OCI-M1 (cell line): ENCODE results near the gene OSTC.
"Not testable (repeated sequence)": the region's sequence is repeated elsewhere in the genome, so short reads cannot be mapped to it uniquely, and the experiment has no call there.

ENCODE experiments used
- DNase-seq: peaks from one replicate; lab custom pipeline; 2025; lab: John Stamatoyannopoulos, UW

The OSTC gene

DNA sequence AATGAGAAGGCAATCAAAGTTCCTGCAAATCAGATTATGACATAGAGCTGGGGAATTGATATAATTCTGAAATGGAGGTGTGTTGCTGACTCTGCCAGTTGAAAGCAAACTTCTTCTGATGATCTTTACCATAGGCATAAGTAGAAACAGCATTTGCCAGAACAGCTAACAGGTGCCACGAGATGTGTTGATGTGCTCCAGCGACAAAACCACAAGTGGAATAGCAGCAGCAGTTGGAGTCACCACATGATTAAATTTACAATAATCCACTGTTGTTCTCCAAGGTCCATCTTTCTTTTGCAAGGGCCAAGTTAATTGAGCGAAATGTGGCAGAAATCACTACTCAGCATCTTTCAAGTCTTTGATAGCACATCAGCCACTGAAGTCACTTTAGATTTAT, 3.7 kb upstream of the OSTC start:
- no peak for DNase-seq

DNA sequence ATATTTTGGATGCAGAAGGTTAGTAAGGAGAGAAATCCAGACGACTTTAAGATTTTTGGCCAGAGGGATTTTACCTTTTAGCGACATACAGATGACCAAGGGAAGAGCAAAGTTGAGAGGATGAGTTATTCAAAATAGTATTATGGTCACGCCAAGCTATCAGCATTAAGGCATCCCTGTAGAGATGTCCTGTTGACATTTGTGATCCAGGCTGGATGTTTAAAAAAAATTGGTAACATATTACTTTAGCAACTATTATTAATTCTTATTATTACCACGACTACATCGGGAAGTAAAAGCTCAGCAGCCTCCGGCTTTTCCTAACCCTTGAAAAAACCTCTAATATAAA, 562 bp upstream of the OSTC start:
- DNase-seq, result peak; percentile 57

DNA sequence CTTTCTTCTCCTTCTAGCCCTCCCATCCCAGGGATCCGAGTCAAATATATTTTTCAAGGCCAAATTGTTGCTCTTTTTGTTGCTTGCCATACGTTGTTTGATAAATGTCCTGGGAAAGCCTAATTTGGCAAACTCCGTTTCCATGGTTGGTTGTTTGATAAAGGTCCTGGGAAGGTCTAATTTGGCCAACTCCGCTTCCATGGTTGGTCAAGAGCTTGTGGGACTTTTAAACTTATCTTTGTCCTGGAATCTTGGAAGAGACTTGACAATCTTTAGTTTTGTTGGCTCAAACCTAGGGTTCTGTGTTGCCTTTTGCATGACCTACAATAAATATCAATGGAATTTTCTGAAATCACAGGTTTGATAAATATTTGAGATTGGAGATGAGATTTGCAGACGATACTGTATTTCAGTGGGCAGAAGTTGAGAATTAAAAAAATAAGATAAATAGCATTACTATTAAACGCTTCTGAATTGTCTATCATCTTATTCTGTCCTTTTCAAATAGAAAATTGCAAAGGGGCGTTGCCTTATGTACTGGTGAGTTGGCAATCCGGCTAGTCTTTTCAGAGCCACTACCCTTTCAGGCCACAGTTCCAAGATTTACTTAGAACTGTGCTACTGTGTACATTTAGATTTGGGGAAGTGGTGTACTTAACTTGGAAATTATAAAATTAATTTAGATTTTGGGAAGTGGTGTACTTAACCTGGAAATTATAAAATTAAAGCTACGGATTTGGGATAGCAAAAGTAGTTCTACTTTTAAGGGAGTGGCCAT, 804 bp downstream of the OSTC start:
- DNase-seq, result peak; percentile 75

DNA sequence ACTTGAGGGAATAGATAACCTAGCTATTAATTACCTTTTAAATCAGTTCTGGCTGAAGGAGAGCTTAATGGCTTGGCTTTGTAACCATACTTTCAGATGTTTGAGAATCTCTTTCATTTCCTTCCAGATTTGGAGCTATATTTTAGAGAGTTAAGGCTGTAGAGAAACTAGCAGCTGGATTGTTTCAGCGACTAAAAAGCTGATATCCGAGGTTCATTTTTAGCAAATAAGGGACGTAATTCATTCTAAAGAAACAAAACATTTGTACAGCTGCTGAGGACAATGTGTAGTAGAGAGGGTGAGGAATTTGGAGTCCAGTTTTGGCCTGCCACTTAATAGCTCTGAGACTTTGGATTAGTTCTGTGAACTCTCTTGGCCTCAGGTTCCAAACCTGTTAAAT, 12.2 kb downstream of the OSTC start:
- DNase-seq, result no peak

DNA sequence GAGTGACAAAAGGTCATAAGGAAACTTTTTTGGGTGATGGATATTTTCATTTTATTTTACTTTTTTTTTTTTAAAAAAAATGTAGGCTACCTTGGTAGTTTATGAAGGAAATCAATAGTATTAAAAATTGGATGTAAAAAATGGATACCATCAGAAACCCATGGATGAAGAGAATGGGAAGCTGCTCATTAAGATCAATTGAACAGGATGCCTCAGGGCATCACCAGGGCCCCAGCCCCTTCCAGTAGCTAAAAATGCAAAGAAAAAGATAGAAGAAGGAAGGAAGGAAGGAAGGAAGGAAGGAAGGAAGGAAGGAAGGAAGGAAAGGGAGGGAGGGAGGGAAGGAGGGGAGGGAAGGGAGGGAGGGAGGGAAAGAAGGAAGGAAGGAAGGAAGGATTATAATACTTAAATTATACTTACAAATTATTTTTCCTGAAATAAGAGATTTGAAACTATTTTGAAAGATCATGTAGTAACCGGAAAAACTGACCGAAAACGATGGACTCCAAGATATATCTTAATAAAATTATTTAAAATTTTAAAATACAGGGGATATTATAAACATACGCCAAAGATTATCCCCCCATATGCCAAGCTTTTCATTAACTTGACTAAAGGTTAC, 24.1 kb downstream of the OSTC start:
- DNase-seq, result no peak

DNA sequence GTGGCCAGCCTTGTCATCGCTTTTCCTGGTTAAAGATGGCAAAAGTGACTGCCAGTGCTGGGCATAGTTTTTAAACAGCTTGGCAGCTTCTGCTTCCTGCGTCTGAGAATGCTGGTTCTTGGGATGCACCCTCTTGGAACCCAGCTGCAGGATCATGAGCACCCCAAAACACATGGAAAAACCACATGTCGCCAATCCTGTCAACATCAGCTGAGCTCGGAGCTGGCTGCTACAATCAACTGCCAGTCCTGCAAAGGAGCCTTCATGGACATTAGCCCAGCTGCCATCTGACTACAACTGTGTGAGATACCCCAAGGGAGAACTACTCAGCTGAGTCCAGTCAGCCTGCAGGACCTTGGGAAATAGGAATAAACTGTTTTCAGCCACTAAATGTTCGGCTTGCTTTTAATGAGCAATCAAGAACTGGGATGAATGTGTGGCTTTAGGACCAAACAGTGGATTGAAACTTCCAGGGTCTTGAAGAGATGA, 31.0 kb downstream of the OSTC start:
- DNase-seq, result no peak

DNA sequence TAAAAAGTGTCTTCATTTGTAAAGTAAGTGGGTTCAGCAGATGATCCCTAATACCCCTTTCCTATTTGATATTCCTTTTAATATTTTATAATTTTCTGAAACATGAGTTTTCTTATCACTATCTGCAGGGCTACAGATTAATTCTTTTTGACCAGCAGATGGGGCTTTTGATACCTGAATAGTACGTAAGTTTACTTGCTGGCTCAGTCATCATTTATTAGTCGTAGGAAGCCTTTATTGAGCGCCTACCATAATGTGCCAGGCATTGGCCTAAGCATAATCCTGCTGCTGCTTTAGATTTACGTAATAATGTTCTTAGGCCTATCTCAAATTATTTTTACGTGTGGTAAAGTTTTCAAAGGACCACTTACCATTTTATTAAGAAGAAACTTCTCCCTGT, 33.1 kb downstream of the OSTC start:
- DNase-seq, result peak; percentile 53

DNA sequence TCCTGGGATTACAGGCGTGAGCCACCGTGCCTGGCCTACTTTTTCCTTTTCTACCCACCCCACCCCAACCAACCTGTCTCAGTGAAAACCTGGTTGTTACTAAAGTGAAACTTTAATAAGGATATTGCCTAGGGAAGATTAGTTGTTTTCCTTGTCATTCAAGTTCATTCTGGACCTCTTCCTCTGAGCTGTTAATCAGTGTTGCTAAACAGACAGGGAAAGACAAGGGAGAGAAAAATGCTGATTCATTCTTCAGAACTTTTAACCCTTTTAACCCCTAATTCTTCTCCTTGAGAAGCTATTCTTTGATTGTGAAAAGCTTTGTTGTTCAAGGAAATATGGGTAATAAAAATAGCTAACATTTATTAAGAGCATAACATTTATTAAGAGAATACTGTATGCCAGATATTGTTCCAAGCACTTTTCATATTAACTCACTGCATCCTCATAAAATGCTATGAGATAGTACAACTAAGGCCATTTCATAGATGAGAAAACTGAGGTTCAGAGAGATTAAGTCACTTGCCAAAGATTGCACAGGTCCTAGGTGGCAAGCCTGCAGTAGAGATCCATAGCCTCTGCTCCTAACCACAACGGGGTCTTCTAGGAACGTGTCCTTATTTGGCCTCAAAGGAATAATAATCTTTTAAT, 34.8 kb downstream of the OSTC start:
- DNase-seq, result peak; percentile 50

DNA sequence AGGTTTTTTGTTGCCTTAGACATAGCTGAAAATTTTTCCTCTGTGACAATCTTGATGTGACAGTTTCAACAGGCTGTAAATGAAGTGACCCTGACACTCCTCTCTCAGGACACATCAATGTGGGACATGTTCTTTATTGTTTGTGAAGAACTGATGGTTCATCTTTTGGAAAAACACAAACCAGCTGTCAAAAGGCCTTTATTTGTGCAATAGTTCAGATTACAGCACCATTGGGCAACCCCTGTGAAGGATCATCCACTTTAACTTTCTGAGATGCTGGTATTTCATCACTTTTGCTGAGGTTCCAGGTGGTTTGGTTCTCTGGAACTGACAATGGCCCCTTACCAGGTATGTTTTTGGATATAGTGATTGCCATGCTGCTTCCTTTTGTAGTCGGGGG, 40.3 kb downstream of the OSTC start:
- no peak for DNase-seq

DNA sequence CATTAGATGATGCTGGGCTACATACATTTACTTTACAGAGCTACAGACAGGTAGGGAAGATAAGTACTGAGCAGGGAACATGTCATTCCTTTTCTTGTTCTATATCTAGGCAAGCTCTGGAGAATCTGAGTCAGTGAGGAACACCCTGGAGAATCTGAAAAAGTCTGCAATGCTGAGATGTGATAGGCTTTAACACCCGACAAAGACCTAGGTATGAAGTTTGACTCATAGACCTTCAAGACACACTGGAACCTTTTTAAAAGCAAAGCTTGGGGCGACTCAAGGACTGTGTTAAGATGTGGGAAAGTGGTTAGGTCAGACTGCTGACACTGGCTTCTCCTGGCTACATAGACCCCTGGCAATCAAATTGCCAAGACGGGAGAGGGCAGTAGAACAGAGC, 42.8 kb downstream of the OSTC start:
- no peak for DNase-seq

DNA sequence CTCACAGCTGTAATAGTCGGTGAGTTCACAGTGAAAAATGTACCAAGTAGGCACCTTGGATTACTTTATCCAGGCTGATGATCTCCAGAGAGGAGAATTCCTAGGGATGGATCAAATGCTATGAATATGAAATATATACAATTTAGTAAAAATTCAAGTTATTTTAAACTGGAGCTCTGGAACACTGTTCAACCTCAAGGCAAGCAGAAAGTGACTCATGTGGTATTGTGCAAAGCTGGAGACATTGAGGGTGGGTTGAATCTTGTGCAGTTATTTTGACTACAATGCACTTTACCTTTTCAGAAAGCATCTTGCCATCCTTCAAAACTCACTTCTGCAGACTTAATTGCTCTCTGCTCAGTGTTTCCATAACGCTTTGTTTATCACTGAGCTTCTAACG, 43.4 kb downstream of the OSTC start:
- DNase-seq, result no peak

DNA sequence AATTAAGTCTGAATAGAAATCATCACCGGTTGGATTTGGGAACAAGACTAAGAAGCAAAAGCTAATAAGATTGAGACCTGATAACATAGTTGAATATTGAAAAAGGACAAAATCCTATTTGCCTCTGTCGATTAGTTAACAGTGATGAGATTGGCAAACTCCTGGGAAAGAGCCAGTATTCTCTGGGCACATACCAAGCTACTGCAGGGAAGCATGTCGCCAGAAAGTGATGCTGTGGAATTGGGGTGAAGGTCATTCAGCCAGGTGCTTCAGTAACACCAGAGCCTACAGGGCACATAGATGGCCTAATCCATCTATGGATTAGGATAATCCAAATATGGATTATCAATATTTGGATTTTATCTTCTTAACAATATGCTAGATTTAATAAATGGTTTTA, 44.0 kb downstream of the OSTC start:
- no peak for DNase-seq

DNA sequence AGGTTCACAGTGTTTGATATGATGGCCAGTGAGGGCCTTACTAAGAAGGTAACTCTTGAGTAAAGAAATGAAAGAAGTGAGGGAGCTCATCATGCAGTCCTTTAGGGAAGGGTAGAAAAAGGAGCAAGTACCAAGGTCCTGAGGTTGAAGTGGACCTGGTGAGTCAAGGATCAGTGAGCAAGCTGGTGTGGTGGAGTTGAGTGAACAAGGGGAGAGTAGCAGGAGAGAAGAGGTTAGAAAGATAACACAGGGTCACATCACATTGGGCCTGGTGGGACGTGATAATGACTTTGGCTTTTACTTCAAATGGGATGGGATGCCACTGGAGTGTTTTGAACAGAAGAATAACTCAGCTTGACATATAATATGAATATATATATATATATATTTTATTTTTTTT, 44.7 kb downstream of the OSTC start:
- DNase-seq, result no peak

DNA sequence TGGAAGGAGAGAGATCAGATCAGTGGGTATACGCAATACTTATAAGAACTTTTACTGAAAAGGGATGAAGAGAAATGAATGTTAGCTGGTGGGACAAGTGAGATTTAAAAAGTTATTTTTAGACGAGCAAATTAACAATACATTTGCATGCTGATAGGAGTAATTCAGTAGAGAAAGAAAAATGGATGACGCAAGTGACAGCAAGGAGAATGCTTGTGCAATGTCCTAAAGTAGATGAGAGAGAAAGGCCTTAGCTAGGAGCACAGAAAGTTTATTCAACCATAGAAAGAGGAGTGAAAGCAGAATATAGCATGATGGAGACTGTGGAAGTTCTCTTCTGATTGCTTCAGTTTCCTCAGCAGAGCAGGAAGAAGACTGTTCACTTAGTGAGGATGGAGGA, 45.8 kb downstream of the OSTC start:
- no peak for DNase-seq

DNA sequence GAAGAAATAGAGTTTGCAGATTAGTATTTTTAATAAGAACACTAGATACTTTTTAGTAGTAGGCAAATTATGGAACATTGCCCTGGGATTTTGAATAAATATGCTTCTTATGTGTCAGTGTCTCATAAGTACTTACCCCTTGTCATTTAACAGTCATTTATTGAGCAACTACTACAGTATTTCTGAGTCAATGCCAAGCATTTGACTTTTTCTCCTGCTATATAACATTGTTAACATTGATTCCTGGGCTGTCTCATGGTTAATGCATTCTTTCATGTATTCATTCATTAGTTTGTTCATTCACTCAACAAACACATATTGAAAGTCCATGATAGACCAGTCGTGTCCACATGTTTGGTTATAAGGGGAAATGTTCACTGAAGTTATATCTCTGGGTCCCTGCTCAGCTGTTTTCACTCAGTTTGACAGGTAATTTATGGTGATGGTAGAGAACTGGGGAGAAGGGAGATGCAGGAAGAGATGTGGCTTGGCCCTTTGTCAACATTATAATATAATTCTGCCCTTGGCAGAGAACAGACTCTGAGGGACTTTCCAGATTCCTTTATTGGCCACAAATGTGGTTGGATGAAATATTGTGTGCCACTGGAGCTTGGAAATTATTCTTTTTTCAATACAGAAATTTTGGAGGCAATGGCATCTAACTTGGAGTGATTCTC, 49.8 kb downstream of the OSTC start:
- DNase-seq, result no peak

DNA sequence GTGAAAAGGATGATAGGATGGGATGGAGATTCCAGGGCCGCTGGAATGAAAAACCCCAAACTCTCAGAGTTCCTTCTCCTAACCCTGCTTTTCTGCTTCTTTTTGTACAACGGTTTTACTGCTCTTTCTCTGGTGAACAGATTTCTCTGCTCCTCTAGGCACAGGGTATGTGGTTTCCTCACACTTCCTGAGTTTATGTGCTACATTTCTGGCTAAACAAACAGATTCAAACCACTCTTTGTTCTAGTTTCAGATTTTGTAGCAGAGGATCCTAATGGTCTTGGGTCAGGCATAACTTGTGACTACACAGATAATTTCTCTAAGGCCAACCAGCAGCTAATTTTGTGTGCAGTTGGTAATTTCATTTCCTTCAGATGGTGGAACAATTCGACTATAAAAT, 52.6 kb downstream of the OSTC start:
- DNase-seq, result no peak

DNA sequence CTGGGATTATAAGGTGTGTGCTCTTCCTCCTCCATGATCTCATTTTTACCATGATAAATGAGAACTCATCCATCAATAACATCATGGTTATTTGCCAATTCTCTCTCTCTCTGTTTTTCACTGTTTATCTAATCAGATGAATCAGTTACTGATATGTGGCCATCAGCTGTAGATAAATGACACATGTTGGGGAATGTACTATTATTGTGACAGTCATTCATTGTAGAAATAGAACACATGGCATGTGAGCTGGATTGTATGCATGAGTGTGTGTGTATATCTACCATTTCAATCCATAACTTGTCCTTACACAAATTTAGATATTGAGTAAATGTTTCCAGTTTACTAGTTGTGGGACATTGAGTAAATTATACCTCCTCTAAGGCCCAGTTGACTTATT, 53.0 kb downstream of the OSTC start:
- no peak for DNase-seq

DNA sequence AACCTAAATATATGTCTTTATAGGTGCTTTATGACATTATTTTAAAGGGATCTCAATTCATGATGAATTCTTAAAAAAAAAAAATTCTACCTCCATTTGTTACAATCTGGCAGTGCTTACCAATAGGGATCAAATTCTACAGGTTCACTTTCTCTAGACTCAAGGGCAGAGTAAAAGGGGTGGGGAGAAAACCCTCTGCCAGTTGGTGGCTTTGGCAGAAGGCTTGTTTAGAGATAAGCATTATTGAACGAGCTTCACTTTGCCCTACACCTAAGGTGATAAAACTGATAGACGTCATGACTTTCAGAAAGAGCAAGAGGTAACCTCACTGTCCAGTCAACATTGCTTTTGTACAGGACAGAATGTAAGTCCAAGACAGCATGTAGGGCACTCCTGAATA, 53.6 kb downstream of the OSTC start:
- DNase-seq, result no peak

DNA sequence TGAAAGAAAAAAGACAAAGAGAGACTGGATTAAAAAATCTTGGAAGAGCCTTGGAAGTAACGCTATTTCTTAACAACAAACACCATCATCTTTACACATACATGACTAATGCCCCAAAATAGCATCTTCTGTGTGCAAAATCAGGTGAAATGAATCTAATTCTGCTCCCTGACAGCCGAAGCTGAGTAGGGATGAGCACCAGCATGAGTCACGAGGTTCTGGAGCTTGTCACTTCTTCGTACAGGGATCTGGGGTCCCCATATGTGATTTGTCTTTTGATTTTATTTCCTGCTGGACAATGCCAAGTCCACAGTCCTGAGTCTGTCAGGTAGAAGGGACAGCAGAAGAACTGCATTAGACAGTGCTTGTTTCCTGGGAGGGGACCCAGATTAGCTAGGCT, 55.9 kb downstream of the OSTC start:
- DNase-seq, result no peak

DNA sequence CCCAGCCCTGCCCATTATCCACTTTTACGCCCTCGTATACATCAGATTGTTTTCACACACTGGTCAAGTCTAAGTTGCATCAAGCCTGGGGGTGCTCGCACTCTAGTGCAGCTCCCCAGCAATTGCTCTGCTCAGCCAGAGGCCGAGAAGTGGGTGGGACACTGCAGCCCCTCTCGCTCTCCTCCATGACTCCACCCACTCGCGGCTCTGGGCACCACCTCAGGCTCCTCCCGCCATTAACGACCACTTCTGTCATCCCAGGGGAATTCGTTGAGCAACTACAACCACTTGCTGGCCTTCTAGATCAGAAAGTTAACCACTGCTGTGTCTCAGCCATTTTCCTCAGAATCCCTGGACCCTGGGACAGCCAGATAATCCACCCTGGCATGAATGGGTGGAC, 58.8 kb downstream of the OSTC start:
- DNase-seq, result no peak

DNA sequence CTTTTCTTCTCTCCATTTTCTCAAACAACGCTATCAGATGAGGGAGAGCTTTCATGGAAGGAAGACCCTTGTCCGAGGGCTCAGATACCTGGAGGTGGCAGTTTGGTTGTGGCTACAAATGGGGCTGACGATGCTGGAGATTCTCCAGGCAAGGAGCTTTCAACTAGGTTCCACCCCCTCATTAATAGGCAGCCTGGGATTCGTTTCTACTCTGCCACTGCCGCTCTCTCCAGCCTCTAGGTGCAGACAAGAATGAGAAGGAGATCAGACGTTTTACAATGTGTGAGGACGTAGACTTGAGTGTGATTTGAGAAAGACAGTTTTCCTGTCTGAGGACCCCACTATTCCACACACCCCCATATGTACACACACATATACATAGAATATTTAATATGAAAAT, 59.3 kb downstream of the OSTC start:
- no peak for DNase-seq

DNA sequence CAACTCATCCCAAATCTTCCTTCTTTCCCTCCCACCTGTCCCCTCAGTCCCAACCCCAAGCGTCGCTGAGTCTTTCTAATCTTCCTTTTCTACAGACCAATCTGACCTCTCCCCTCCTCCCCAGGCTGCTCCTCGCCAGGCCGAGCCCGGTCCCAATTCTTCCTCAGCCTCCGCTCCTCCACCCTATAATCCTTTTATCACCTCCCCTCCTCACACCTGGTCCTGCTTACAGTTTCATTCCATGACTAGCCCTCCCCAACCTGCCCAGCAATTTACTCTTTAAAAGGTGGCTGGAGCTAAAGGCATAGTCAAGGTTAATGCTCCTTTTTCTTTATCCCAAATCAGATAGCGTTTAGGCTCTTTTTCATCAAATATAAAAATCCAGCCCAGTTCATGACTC, 60.2 kb downstream of the OSTC start:
- DNase-seq, result not testable (repeated sequence)

DNA sequence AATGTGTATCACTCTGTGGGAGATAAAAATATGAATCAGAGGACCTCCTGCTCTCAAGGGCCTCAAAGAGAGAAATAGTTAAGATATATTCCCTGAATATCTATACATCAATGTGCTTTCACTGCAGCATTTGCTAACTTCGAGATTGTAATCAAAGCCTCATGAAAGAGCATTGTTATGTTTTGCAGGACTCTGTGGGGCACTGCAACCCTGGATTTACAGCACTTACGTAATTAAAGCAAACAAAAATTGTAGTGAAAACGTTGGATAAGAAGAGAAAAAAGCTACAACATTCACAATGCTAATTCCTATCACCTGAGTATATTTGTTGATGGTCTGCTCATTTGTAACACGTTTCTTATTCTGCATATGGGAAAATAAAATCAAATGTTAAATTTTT, 64.5 kb downstream of the OSTC start:
- no peak for DNase-seq
